ENCODE results near the gene XAF1. TPM values are rescaled to one million over a fixed set of nuclear protein-coding genes. Genes with fewer than 3 reads are reported as not detected.

XAF1 gene
- total RNA-seq = 0.91 and 1.5 TPM in 2 replicates
- long read RNA-seq, partial matches to known transcripts = 0 of 1 reads
- long read RNA-seq, other reads (novel, unspliced or antisense) = 0 of 1 reads

GRCh38 chr17:6755731-6756184, at the start of gene XAF1:
TSS of gene XAF1 (plus strand) at chr17:6756046. CDS start at chr17:6756079, 33 bp downstream.
- Mint-ChIP-seq H3K27me3 (ENCODE audit: unreplicated experiment) (peaks cover 3% of the 10 kb centered on the region), H3K4me1 (ENCODE audit: unreplicated experiment) (peaks cover 18% of the 10 kb centered on the region), H3K27ac (ENCODE audit: unreplicated experiment) (no peak within 1 kb of the TSS), H3K36me3 (ENCODE audit: unreplicated experiment) (no peaks in the 10 kb centered on the region), H3K4me3 (ENCODE audit: unreplicated experiment) (no peak within 1 kb of the TSS), H3K9me3 (ENCODE audit: unreplicated experiment) (no peaks in the 10 kb centered on the region)
- no peak for DNase-seq (ENCODE audit: extremely low spot score, unreplicated experiment)
- TF ChIP-seq, protein P1, sequence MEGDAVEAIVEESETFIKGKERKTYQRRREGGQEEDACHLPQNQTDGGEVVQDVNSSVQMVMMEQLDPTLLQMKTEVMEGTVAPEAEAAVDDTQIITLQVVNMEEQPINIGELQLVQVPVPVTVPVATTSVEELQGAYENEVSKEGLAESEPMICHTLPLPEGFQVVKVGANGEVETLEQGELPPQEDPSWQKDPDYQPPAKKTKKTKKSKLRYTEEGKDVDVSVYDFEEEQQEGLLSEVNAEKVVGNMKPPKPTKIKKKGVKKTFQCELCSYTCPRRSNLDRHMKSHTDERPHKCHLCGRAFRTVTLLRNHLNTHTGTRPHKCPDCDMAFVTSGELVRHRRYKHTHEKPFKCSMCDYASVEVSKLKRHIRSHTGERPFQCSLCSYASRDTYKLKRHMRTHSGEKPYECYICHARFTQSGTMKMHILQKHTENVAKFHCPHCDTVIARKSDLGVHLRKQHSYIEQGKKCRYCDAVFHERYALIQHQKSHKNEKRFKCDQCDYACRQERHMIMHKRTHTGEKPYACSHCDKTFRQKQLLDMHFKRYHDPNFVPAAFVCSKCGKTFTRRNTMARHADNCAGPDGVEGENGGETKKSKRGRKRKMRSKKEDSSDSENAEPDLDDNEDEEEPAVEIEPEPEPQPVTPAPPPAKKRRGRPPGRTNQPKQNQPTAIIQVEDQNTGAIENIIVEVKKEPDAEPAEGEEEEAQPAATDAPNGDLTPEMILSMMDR (IDR thresholded peaks at IDR 0.05) = no peak

DNA sequence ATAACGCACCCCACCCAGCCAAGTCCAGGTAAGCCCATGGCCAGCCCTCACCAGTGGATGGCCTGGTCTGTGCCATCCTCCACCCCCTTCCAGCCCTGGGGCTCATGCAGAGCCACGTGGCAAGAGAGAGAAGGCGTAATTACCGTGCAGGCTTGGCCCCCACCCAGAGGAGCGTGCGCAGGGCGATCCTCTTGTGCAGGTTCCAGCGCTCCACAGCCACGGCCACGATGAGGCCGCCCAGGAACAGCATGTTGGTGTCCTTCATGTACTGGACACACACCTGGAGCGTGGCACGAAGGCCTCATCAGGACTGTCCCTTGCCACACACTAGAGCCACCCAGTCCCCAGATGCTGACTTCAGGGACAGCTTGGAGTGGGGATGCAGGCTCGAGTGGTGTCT, 49.3 kb upstream of the XAF1 start:
- H3K27me3 Mint-ChIP-seq (ENCODE audit: unreplicated experiment) = peaks cover 19% of the 10 kb centered on the region
- H3K4me1 Mint-ChIP-seq (ENCODE audit: unreplicated experiment) = no peaks in the 10 kb centered on the region
- H3K9me3 Mint-ChIP-seq (ENCODE audit: unreplicated experiment) = no peaks in the 10 kb centered on the region
- H3K36me3 Mint-ChIP-seq (ENCODE audit: unreplicated experiment) = no peaks in the 10 kb centered on the region
- H3K27ac Mint-ChIP-seq (ENCODE audit: unreplicated experiment) = no peak overlapping the region
- TF ChIP-seq, protein P1 (IDR thresholded peaks at IDR 0.05) = no peak
- no peak overlapping the region for H3K4me3 Mint-ChIP-seq (ENCODE audit: unreplicated experiment)
- DNase-seq (ENCODE audit: extremely low spot score, unreplicated experiment) = no peak

- Mint-ChIP-seq H3K27ac (ENCODE audit: unreplicated experiment) (no peak overlapping the region), H3K4me1 (ENCODE audit: unreplicated experiment) (no peaks in the 10 kb centered on the region), H3K4me3 (ENCODE audit: unreplicated experiment) (no peak overlapping the region), H3K27me3 (ENCODE audit: unreplicated experiment) (peaks cover 23% of the 10 kb centered on the region), H3K36me3 (ENCODE audit: unreplicated experiment) (no peaks in the 10 kb centered on the region), H3K9me3 (ENCODE audit: unreplicated experiment) (no peaks in the 10 kb centered on the region)
- TF ChIP-seq, protein P1 (IDR thresholded peaks at IDR 0.05) = no peak
- peak; percentile 70 for DNase-seq (ENCODE audit: extremely low spot score, unreplicated experiment)
Observed at GRCh38 chr17:6706996-6707395, 48.9 kb upstream of the XAF1 start.

DNA sequence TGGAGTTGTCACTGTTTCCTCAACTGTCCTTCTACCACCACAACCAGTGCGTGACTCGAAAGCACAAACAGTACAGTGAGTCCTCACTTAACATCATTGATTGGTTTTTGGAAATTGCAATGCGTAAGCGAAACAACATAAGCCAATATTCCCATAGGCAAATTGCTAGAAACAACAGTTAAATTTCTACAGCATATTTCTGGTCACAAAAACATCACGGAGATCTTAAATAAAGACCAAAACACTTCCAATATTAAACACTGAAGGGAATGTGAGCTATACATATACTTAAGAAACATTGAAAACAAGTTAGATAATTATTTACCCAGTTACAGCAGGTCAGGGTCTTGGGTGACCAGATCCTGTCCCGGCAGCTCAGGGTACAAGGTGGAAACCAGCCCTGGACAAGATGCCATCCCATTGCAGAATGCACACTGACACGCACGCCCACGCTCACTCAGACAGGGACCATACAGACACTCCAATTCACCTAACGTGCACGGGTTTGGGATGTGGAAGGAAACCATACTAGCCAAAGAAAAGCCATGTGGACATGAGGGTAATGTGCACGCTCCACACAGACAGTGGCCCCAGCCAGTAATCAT, 47.4 kb upstream of the XAF1 start:
- peaks cover 7% of the 10 kb centered on the region for H3K4me1 Mint-ChIP-seq (ENCODE audit: unreplicated experiment)
- H3K36me3 Mint-ChIP-seq (ENCODE audit: unreplicated experiment) = no peaks in the 10 kb centered on the region
- H3K9me3 Mint-ChIP-seq (ENCODE audit: unreplicated experiment) = no peaks in the 10 kb centered on the region
- peak; percentile 15 for DNase-seq (ENCODE audit: extremely low spot score, unreplicated experiment)
- no peak overlapping the region for H3K4me3 Mint-ChIP-seq (ENCODE audit: unreplicated experiment)
- TF ChIP-seq, protein P1 (IDR thresholded peaks at IDR 0.05) = no peak
- no peak overlapping the region for H3K27ac Mint-ChIP-seq (ENCODE audit: unreplicated experiment)
- peaks cover 35% of the 10 kb centered on the region for H3K27me3 Mint-ChIP-seq (ENCODE audit: unreplicated experiment)

- Mint-ChIP-seq H3K27ac (ENCODE audit: unreplicated experiment) (no peak overlapping the region), H3K4me3 (ENCODE audit: unreplicated experiment) (no peak overlapping the region), H3K27me3 (ENCODE audit: unreplicated experiment) (peaks cover 46% of the 10 kb centered on the region), H3K9me3 (ENCODE audit: unreplicated experiment) (no peaks in the 10 kb centered on the region), H3K4me1 (ENCODE audit: unreplicated experiment) (peaks cover 10% of the 10 kb centered on the region), H3K36me3 (ENCODE audit: unreplicated experiment) (no peaks in the 10 kb centered on the region)
- DNase-seq (ENCODE audit: extremely low spot score, unreplicated experiment) = peak; percentile 64
- TF ChIP-seq, protein P1 (IDR thresholded peaks at IDR 0.05) = no peak
Observed at GRCh38 chr17:6710317-6710716, 45.5 kb upstream of the XAF1 start.
